DND-41 (cell line): ENCODE measurements around the gene TNS3.

Source experiments
- CTCF ChIP-seq: IDR thresholded peaks from 2 replicates; pipeline ENCODE4 v1.5.1; 2012; ENCODE audit warnings: borderline replicate concordance, low read length, moderate library complexity, mild to moderate bottlenecking; ENCODE audit not compliant: poor library complexity, severe bottlenecking; ENCODE audit errors: extremely low read depth
- EZH2 ChIP-seq: IDR thresholded peaks from 3 replicates; pipeline ENCODE4 v1.6.1; 2012; ENCODE audit warnings: borderline replicate concordance, low read depth, mild to moderate bottlenecking, moderate library complexity, low read length, inconsistent platforms; ENCODE audit not compliant: severe bottlenecking

DNA sequence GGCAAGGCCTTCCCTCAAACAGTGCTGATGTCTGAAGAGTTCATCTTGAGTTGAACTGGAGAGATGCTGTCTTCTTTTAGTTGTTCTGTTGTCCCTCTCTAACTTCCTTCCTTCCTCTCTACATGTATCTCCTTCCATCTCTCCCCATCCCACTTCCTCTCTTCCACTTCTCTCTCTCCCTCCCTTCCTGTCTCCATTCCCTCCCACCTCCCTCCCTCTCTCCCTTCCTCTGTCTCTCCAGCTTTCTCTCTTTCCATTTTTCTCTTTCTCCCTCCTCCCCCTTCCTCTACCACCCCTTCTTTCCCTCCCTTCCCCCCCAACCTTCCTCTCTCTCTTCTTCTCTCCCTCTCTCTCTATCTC is 40.7 kb upstream of the TNS3 start:
- TF ChIP-seq CTCF (no peak), EZH2 (no peak)
